SH-SY5Y (cell line): ENCODE results near the gene GJD4.

Experiments
- GATA2 ChIP-seq: IDR thresholded peaks from 2 replicates; pipeline ENCODE4 v1.6.1; 2011; ENCODE audit warnings: mild to moderate bottlenecking, low read depth, low read length
- GATA3 ChIP-seq: IDR thresholded peaks from 2 replicates; pipeline ENCODE4 v1.6.1; 2011; ENCODE audit warnings: low read depth, mild to moderate bottlenecking, low read length, moderate library complexity

DNA sequence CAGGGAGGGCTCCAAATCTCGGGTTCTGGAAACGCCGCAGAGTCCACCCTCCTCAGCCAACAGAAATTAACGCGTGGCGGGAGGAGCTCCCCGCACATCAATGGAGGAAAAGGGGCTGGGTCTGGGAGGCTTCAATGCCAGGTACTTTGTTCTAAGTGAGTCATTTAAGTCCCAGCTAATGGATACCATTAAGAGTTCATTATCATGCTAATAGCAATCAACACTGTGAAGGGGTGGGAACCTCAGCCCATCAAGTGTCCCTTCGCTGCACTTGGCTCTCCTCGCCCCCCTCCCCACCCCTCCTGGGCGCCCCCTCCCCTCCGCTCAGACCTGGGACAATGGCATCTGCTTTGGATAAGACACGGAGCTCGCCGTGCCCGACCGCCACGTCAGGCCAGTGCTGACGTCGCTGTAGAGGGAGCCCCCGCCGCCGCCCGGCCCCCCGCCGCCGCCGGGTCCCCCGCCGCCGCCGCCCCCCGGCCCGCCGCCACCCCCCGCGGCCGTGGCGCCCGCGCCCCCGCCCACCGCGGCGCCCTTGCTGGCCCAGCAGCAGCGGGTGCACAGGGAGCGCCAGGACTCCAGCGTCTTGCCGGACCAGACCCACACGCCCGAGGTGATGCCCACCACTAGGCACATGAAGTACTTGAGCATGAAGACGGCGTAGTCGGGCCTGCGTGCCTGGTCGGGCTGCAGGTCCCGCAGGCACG, 34.0 kb downstream of the GJD4 start:
- no peak for TF ChIP-seq GATA3
- no peak for TF ChIP-seq GATA2
